Esophagus mucosa (tissue), 1 donor: ENCODE measurements around the gene MYOG. TPM values are rescaled to one million over a fixed set of nuclear protein-coding genes. Genes with fewer than 3 reads are reported as not detected.

Source experiments
- total RNA-seq: library from RNA; stranded (reverse); gene quantifications from one replicate; pipeline ENCODE4 v1.2.4, GENCODE V29; 2023
- donor health status: DM: yes; HTN: yes; CAD: no.

Gene MYOG
- total RNA-seq, 1 donor from 2014 or later: not detected

Other genes starting within 250 kb of the MYOG start
- gene RABIF, start 196.9 kb downstream of the MYOG start, total RNA-seq: 12.3 TPM
- 21.5 TPM for gene KLHL12, start 158.8 kb downstream of the MYOG start, total RNA-seq
- gene ADIPOR1, start 127.7 kb downstream of the MYOG start, total RNA-seq: 82.7 TPM
- 73.1 TPM for gene CYB5R1, start 118.8 kb downstream of the MYOG start, total RNA-seq
- gene TMEM183A, start 78.6 kb downstream of the MYOG start, total RNA-seq: 54.3 TPM
- 1.0 TPM for gene PPFIA4, start 59.5 kb downstream of the MYOG start, total RNA-seq
- 0.28 TPM for gene ADORA1, start 41.7 kb upstream of the MYOG start, total RNA-seq
- gene MYBPH, start 89.8 kb upstream of the MYOG start, total RNA-seq: not detected
- 20.5 TPM for gene CHI3L1, start 100.7 kb upstream of the MYOG start, total RNA-seq
- gene CHIT1, start 143.7 kb upstream of the MYOG start, total RNA-seq: 0.20 TPM
- 22.6 TPM for gene BTG2, start 219.5 kb upstream of the MYOG start, total RNA-seq